Stimulated activated CD8-positive, alpha-beta memory T cell treated with anti-CD3 and anti-CD28 coated beads, Interleukin-15, amount 100 ng/mL, for 48 hours (primary cell): Measurements from ENCODE around the gene MPRIP.

Experiments used
- DNase-seq, 2 donors: peaks; one replicate each; pipeline ENCODE4 v3.0.0-alpha.2; 2020; ENCODE audit warnings: low read depth in 2 of 2

The MPRIP gene

DNA sequence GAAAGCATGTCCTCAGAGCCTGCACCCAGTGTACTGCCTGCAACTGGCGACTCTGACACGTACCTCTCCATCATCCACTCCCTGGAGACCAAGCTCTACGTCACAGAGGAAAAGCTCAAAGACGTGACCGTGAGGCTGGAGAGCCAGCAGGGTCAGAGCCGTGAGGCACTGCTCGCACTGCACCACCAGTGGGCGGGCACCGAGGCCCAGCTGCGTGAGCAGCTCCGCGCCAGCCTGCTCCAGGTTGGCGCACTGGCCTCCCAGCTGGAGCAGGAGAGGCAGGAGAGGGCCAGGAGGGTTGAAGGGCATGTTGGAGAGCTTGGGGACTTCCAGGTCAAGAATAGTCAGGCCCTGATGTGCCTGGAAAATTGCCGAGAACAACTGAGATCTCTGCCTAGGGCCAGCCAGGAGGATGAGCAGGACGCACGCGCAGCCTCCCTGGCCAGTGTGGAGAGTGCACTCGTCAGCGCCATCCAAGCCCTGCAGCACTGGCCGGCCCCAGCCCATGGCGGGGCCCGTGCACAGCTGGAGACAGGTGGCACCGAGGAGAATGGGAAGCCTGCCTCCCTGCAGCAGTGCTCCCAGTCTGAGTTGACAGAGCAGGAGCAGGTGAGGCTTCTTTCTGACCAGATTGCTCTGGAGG lies 123.5 kb downstream of the MPRIP start:
- DNase-seq = no peak

GRCh38 chr17:17166446-17166845 lies 124.2 kb downstream of the MPRIP start:
- DNase-seq = no peak

- no peak for DNase-seq
Measured at GRCh38 chr17:17167356-17167755, 125.1 kb downstream of the MPRIP start.

DNA sequence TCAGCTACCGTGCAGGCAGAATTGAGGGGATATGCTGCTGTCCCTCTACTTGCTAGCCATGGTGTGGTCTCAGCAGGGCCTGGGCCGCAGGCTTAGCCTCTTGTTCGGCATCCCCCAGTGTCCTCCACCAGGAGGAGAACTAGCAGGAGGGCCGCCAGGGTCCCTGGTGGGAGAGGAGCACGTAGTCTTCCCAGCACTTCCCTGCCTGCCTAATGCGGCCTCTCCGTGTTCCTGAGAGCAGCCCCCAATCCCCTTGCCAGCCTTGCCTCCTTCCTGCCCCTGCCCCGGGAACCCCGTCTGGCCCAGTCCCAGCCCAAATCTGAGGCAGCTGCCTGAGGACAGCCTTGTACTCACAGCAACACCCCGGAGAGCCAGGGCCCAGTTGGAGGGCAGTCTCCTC lies 125.7 kb downstream of the MPRIP start:
- no peak for DNase-seq

- DNase-seq = no peak
Measured at GRCh38 chr17:17168401-17168800, 126.1 kb downstream of the MPRIP start.

GRCh38 chr17:17169396-17169795 lies 127.1 kb downstream of the MPRIP start:
- DNase-seq = no peak

DNA sequence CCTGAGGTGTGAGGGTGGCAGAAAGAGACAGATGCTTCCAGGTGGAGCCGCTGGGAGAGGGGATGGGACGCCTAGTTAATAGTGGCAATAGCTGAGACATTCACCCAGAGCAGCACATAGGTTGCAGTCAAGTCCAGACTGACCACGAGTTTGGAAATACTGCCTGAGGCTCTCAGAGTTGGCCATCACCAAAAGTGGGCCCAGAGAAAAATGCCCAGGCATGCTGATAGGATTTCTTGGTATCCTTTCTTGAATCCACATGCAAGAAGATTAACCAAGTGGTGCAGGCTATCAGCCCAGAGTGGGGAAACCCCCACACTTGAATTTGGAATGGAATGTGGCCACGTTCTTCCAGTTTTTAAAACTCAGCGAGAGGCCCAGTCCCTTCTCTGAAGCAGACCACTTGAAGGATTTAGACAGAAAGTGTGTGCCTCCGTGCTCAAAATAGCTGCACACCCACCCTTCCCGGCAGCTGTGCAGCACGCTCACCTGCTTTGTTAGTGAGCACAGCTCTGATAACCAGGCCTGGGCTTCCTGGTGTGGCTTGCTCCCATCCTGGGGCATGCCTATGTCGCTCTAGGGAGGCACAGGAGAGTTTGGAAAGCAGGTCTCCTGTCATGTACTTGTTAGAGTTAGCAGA lies 128.2 kb downstream of the MPRIP start:
- DNase-seq = no peak

DNA sequence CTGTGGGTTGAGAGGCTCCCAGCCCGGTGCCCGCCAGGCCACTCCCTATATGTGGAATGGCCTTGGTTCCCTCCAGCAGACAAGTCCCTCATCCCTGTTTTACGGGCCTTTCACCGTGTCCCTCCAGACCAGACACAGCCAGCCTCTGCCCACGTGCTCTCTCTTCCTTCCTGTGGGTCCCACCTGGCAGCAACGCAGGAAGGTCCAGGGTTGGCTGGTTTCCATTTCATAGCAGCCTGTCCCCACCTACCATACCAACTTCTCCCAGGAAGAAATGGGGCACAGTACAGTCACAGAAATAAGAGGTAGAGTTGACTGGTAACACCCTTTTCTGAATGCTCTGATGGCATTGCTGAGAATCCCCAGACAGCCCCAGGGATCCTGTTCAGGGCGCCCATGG lies 128.9 kb downstream of the MPRIP start:
- DNase-seq = no peak

- DNase-seq = no peak
Measured at GRCh38 chr17:17172001-17172939, 130.0 kb downstream of the MPRIP start.

DNA sequence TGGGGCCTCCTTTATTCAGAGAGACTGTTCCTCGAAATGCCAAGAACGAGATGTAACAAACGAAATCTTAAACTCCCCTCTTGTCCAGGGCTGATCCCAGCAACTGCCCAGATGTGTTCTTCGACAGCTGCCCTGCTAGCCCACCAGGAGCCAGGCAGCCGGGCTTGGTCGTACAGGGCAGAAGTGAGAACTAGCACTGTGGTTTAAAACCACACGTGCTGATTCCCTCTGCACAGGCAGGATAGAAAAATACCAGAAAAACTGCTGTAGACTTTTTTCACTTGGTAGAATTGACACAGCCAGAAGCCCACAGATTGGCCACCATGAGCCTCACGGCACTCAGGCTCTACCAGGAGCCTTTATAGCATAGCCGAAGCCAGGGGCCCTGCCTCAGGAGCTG lies 130.7 kb downstream of the MPRIP start:
- DNase-seq = no peak

GRCh38 chr17:17173921-17174320 lies 131.7 kb downstream of the MPRIP start:
- no peak for DNase-seq

DNA sequence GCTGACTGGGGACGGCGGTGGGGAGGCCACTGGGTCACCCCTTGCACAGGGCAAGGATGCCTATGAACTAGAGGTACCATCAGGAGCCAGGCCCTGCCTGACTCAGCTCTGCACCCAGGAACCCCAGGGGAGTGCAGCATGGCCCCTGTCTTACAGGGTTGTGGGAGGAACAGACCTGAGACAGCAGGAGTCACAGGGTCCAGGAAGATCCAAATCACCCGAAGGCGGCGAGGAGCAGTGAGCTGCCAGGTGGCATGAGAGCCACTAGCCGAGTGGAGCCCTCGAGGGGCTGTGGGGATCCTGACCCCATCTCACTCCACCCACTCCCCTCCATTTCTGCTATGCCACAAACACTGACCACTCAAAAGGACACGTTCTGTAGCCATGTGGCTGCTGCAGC lies 133.1 kb downstream of the MPRIP start:
- no peak for DNase-seq

- DNase-seq = no peak
Measured at GRCh38 chr17:17175917-17176316, 133.7 kb downstream of the MPRIP start.

DNA sequence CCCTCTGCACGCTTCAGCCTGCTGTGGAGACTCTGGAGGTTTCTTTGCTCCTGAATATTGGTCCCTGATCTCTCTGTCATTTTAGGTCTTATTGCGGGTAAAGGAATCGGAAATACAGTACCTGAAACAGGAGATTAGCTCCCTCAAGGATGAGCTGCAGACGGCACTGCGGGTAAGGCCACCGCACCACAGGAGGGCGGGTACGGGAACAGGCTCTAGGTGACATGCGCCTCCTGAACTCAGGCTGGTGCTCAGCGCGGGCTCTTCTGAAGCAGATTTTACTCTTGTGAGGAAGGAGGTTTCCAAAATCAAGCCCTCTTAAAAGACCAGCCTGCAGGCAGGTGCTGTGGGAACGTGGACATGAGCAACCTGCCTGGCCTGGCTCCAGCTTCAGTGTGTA lies 134.1 kb downstream of the MPRIP start:
- no peak for DNase-seq

DNA sequence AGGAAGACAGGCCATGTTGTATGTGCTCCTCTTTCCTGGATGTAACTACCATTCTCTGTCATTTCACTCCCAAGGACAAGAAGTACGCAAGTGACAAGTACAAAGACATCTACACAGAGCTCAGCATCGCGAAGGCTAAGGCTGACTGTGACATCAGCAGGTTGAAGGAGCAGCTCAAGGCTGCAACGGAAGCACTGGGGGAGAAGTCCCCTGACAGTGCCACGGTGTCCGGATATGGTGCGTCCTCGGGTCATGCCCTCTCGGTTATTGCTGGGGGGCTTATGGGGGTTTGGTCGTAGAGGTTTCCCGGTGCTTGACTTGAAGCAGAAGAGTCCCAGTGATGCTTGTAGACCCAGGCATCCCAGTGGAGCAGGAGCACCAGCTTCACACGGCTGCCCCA lies 134.9 kb downstream of the MPRIP start:
- DNase-seq = no peak

DNA sequence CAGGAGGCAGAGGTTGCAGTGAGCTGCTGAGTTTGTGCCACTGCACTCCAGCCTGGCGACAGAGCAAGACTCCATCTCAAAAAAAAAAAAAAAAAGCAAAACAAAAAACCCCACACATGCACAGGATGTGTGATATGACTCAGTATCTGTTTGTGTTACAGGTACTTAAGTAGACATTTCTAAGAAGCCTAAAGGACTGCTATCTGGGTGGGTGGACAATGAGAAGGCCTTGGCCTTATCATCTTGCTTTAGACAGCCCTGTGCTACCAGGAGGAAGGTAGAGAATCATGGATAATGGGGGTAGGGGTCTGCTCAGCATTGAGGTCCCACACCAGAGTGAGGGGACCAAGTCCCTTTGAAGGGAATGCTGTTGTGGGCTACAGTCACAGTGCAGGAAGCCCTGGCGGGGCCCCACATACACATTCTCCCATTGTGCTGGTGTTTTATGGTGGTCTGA lies 137.1 kb downstream of the MPRIP start:
- DNase-seq = no peak

DNA sequence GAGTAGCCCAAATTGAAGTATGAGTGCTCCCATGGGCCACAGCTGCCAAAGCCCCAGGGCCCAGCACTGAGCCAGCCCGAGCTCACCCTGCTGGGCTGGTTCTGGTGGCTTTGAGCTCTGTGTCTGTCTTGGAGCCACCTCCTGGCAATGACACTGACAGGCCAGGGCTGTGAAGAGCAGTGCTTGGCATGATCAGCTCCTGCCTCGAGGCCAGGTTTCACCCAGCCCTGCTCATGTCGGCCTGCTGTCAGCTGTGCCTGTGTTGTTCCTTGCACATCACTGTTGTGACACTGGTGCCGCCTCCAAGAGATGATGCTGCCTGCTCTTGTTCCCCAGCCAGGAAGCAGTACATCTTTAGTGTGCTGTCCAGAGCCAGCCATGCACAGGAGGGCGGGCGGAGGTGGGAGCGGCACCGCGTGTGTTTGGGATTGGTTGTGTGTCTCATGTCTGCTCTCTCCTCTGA lies 137.9 kb downstream of the MPRIP start:
- DNase-seq = no peak

GRCh38 chr17:17180741-17181525 lies 138.7 kb downstream of the MPRIP start:
- no peak for DNase-seq

DNA sequence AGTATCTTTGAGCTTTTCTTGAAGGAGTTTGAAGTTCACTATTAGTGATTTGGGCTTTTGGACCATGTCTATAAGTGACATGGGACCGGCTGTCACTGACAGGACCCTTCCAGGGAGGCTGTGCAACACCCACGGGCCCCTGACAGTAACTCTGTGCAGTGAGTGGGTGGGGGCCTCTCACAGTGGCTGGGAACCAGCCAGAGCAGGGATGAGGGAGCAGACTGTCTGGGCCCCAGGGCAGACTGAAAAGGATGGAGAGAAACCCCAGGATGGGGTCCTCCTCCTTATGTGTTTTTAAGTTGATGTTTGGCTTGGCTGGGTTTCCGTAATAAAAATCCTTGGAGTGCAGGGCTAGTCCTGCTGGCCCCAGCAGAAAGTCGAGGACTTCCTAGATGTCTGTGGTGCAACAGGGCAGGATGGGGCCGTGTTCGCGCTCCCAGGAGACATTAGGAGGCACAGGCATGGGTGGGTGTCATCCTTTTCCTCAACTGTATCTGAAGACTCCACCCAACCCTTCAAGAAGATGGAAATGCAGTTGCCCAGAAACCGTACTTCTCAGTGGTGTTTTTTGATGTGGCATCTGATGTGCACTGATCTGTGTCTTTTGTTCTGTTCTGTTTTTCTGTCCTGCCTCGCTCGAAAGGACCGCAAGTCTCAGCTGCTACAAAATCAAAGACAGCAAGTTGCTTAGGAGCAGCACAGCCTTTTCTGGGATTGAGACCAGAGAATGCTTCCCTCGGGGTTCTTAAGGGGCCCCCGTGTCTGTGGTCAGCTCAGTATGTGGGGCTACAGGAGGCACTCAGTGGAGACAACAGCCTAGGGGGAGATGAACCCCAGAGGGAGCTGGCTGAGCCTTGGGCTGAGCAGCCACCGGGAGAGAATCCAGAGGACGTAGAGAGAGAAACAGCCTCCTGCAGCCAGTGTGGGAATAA lies 139.7 kb downstream of the MPRIP start:
- no peak for DNase-seq

DNA sequence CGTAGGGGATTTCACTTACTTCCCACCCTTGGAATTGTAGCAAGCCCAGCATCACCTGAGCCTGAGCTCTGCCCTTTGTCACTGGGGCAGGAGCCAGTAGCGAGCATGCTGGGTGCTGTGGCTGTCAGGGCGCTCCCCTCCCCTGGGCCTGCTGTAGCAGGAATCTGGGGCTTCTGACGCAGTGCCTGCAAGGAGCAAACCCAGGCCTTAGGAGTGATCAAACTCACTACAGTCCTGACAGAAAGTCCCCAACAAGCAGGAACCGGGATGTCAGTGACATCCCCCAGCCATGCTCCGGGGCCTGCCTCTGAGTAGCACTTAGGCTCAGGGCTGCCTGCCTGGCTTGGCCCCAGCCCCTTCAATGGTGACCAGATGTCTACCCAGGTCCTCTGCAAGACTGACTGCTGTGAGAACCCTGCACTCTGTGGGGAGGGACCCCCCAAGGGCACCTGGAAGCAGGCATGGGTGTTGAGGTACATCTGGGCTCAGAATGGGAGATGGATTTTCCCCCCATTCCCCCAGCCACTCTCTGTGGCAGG lies 140.4 kb downstream of the MPRIP start:
- no peak for DNase-seq
